Stimulated activated CD8-positive, alpha-beta memory T cell treated with anti-CD3 and anti-CD28 coated beads, Interleukin-15, amount 100 ng/mL, for 1 hour (primary cell): Measurements from ENCODE around the gene LRRC37B.
"Not testable (repeated sequence)": the region's sequence is repeated elsewhere in the genome, so short reads cannot be mapped to it uniquely, and the experiment has no call there.

Experiments used
- DNase-seq: peaks from one replicate; pipeline ENCODE4 v3.0.0-alpha.2; 2020; ENCODE audit warnings: low read depth

The LRRC37B gene

GRCh38 chr17:32006957-32007462, at the start of gene LRRC37B:
LRRC37B (plus strand) TSS chr17:32007383; CDS start chr17:32021393, 14,010 bp downstream.
- peak; percentile 71 for DNase-seq

- not testable (repeated sequence) for DNase-seq
These were observed 43.1 kb upstream of the LRRC37B start for GRCh38 chr17:31964131-31964530.

DNA sequence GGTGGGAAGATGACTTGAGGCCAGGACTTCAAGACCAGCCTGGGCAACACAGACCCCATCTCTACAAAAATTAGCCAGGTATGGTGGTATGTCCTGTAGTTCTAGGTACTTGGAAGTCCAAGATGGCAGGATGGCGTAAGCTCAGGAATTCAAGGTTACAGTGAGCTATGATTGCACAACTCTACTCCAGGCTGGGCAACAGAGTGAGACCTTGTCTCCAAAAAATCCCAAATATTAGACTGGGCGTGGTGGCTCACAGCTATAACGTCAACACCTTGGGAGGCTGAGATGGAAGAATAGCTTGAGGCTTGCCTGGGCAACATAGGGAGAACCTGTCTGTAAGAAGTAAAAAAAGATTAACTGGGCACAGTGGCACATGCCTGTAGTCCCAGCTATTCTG, 39.5 kb upstream of the LRRC37B start:
- no peak for DNase-seq

DNA sequence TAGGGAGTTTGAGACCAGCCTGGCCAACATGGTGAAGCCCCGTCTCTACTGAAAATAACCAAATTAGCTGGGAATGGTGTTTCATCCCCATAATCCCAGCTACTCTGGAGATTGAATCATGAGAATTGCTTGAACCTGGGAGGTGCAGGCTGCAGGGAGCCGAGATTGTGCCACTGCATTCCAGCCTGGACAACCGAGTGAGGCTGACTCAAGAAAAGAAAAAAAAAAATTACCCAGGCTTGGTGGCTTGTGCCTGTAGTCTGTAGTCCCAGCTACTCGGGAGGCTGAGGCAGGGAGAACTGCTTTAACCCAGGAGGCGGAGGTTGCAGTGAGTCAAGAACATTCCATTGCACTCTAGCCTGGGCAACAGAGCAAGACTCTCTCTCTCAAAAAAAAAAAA, 36.8 kb upstream of the LRRC37B start:
- DNase-seq, result not testable (repeated sequence)

GRCh38 chr17:31974269-31975071, 32.7 kb upstream of the LRRC37B start:
- DNase-seq, result not testable (repeated sequence)

GRCh38 chr17:31975391-31975790, 31.8 kb upstream of the LRRC37B start:
- not testable (repeated sequence) for DNase-seq

- DNase-seq, result not testable (repeated sequence)
These were observed 15.4 kb upstream of the LRRC37B start for GRCh38 chr17:31991821-31992220.

DNA sequence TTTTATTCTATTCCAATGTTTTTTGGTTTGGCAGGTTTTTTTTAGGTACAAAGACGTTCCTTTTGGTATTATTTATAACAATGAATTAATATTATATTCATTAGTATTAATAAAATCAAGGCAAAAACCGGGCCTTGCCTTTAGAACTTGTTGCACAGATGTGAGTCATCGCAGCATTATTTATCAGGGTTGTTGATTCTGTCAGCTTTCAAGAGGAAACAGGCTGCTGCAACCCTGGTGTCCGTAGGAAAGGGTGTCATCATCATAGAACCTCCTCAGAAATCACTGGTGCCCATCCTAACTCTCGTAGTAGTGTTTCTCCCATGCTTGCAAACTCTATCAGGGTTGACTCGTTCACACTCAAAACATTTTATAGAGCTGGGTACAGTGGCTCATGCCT, 10.2 kb upstream of the LRRC37B start:
- no peak for DNase-seq

- DNase-seq, result no peak
These were observed 498 bp downstream of the LRRC37B start for GRCh38 chr17:32007463-32008298.

- no peak for DNase-seq
These were observed 2.0 kb downstream of the LRRC37B start for GRCh38 chr17:32009262-32009542.

DNA sequence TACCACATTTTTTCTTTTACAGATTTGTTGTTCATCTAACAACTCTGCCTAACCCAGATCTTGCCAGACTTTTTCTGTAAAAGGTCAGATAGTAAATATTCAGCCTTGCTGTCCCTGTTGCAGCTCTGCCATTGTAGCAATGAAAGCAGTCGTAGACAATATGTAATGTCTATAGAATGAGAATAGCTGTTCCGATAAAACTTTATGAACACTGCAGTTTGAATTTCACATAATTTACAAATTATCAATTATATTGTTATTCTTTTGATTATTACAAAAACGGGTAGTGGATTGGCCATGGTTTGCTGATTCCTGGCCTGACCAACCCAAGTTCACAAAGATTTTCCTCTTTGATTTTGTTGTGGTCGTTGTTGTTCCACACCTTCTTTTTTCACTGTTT, 2.9 kb downstream of the LRRC37B start:
- no peak for DNase-seq

GRCh38 chr17:32015245-32016013, 8.2 kb downstream of the LRRC37B start:
- no peak for DNase-seq

DNA sequence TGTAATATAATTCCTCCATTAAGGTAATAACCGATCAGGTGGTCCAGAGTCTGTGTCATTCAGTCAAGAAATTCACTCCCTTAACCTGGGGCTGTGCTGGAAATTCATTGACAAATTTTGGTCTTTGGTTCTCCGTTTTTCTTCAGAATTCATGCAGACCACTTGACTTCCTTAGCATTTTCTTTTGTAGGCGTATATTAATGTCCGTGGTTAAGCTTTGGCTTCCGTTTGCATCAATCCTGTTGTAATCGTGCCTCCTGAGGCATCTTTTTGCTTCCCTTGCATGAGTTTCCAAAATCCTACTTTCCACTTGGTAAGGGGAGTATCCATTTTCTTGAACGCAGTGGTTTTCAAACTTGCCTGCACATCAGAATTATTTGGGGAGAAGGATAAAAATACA, 9.0 kb downstream of the LRRC37B start:
- DNase-seq, result no peak

DNA sequence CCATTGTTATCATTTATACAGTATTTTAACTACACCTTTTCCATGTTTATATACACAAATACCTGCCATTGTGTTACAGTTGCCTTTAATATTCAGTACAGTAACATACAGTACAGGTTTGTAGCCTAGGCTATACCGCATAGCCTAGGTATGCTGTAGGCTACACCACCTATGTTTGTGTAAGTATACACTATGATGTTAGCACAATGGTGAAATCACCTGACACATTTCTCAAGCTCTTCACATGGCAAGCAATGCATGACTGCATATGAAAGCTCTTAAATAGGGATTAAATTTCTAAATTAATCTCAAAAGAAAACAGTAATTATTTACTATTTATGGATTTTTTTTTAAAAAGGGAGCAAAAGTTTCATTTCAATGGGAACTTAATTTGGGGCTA, 12.0 kb downstream of the LRRC37B start:
- DNase-seq, result no peak

DNA sequence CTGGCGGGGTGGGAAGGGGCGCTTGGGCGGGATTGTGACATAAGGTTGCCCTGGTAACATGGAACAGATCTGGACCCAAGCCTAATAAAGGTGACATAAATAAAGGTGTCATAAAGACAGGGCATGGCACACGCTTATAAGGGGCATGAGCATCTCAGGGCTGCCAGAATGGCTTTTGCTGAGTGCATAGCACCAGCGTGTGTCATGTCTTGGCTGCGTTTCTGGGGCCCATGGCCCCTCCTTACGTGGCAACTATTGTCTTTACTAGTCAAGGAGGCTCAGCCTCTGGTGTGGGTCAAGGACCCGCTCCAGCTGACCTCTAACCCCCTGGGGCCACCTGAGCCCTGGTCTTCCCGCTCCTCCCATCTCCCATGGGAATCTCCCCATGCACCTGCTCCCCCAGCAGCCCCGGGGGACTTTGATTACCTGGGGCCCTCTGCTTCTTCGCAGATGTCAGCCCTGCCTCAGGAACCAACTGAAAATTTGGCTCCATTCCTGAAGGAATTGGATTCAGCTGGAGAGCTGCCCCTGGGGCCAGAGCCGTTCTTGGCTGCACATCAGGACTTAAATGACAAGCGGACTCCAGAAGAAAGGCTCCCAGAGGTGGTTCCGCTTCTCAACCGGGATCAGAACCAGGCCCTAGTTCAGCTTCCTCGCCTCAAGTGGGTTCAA, 13.9 kb downstream of the LRRC37B start:
- no peak for DNase-seq

GRCh38 chr17:32021615-32021955, 14.4 kb downstream of the LRRC37B start:
- DNase-seq, result no peak

DNA sequence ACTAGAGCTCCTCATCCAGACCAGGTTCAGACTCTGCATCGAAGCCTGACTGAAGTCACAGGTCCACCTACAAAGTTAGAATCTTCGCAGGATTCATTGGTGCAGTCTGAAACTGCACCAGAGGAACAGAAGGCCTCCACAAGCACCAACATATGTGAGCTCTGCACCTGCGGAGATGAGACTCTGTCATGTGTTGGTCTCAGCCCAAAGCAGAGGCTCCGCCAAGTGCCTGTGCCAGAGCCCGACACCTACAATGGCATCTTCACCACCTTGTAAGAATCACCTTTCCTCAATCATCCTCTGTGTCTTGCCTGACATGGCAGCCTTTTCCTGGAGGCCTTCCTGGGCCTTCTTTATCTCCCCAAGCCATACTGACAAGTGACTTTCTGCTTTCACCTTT, 15.4 kb downstream of the LRRC37B start:
- not testable (repeated sequence) for DNase-seq

GRCh38 chr17:32027271-32027670, 20.1 kb downstream of the LRRC37B start:
- DNase-seq, result not testable (repeated sequence)

GRCh38 chr17:32033223-32033622, 26.0 kb downstream of the LRRC37B start:
- DNase-seq, result no peak

GRCh38 chr17:32033812-32034211, 26.6 kb downstream of the LRRC37B start:
- DNase-seq, result not testable (repeated sequence)

DNA sequence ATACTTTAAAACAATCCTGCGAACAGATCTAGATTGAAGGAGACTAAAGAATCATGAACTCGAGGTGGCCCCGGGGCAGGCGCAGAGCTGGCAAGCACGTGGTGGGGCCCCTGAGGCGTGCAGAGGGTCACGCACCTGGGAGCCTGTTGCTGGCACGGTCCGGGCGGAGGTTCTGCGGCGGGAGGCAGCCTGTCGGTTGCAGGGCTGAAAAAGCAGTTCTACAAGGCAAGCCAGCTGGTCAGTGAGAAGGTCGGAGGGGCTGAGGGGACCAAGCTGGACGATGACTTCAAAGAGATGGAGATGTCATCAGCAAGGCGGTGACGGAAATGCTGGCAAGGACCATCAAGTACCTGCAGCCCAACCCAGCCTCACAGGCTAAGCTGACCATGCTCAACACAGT, 33.1 kb downstream of the LRRC37B start:
- not testable (repeated sequence) for DNase-seq
